ENCODE data around the gene SLC26A6. TPM values are rescaled to one million over a fixed set of nuclear protein-coding genes. Genes with fewer than 3 reads are reported as not detected.

Gene SLC26A6
- polyA plus RNA-seq, 1 of the 3 experiments (the other 2 are of a cell fraction), result 31.9 TPM

DNA sequence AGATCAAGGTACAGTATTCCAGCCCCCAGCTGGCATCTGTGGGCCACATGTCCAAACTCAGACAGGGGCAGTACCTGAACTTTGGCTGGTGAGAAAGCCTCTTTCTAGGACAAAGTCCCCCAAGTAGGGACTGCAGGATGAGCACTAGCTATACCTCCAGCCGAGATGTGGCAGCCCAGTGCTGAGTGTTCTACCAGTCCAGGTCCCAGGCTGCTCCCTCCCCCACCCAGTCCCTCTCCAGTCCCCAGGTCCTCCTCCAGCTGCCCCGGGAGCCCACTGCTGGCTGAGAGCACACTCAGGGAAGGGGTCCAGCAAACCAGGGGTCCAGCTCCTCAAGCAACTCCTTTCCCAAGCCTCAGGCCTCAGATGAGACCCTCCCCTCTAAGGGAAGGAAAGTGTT is 1.5 kb downstream of the SLC26A6 start (continued):
- TF ChIP-seq SIN3A (IDR thresholded peaks at IDR 0.05; ENCODE audit: borderline replicate concordance, low read depth, low read length) (no peak), GATA2 (CRISPR knock-in tag; IDR thresholded peaks at IDR 0.05) (no peak), TAF1 (IDR thresholded peaks at IDR 0.05; ENCODE audit: borderline replicate concordance, low read depth, low read length) (no peak), FOSL2 (IDR thresholded peaks at IDR 0.05; ENCODE audit: borderline replicate concordance, low read depth) (no peak)
- TF ChIP-seq, protein P1, sequence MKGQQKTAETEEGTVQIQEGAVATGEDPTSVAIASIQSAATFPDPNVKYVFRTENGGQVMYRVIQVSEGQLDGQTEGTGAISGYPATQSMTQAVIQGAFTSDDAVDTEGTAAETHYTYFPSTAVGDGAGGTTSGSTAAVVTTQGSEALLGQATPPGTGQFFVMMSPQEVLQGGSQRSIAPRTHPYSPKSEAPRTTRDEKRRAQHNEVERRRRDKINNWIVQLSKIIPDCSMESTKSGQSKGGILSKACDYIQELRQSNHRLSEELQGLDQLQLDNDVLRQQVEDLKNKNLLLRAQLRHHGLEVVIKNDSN (IDR thresholded peaks at IDR 0.05; ENCODE audit: borderline replicate concordance, low read depth), result no peak

DNA sequence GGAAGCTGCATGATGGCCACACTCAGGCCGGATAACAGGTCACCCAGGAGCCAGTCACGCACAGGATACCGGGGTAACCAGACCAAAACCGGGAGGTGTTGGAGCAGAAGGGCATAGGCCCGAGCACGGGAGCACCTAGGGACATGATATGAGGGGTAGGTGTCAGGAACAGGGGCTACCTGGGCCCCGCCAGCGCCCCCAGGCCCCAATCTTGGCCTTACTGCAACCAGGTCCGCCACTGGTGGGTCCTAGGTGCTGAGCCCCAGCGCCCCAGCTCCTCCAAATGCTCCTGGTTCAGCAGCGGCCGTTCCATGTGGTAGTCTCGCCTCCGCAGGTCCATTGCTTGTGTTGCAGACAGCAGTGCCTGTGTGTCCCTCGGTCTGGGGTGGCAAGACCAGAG is 2.0 kb downstream of the SLC26A6 start:
- H3K27me3 ChIP-seq (ENCODE audit: insufficient read depth), result no peaks in the 10 kb centered on the region
- CTCF ChIA-PET, result interaction anchor here (3.5 to 6.9 kb wide), 2 partner anchors 22 to 30 kb away, joined by 33 to 40 read pairs; partner anchors contain the start of genes CELSR3 and UQCRC1
- H3F3A ChIP-seq (replicated peaks; ENCODE audit: insufficient read depth), result no peaks in the 10 kb centered on the region
- TF ChIP-seq RXRA (IDR thresholded peaks at IDR 0.05; ENCODE audit: borderline replicate concordance, low read depth), result no peak
- POLR2A ChIA-PET, result interaction anchor here (1.2 kb wide), 1 partner anchor 10 kb away, joined by 3 read pairs; no protein-coding TSS in a partner anchor
- no peaks in the 10 kb centered on the region for H3K9me3 ChIP-seq
- no peak overlapping the region for H3K4me3 ChIP-seq (ENCODE audit: low read depth in 2 of 2, low read length in 1 of 2)
- H3K4me2 ChIP-seq, result no peak overlapping the region
- H3K9ac ChIP-seq, result no peak overlapping the region
- no peak overlapping the region for H3K27ac ChIP-seq (ENCODE audit: low read depth in 2 of 2, low read length in 1 of 2)
- H3K4me1 ChIP-seq (ENCODE audit: control insufficient read depth in 1 of 2, insufficient read depth in 2 of 2, low read depth in 1 of 2, low read length in 1 of 2), result peaks cover 16 to 23% of the 10 kb centered on the region in 2 experiments
- peaks cover 0 to 46% of the 10 kb centered on the region in 2 experiments for H3K36me3 ChIP-seq (replicated peaks in 1 of 2; ENCODE audit: control insufficient read depth in 1 of 2, insufficient read depth in 2 of 2, low read length in 1 of 2)
- H3K9me2 ChIP-seq, result no peaks in the 10 kb centered on the region
- WGBS (ENCODE audit: low lambda C conversion rate), result 100% methylated on average over 6 of the region's 15 CpGs
- no peak overlapping the region for H2AFZ ChIP-seq (ENCODE audit: low read depth)
- peaks cover 27% of the 10 kb centered on the region for H3K79me2 ChIP-seq (ENCODE audit: insufficient read depth)
- DNase-seq, result no peak
- peaks cover 14% of the 10 kb centered on the region; the same call in 1 of the 2 replicates for H4K20me1 ChIP-seq (ENCODE audit: insufficient read depth)

DNA sequence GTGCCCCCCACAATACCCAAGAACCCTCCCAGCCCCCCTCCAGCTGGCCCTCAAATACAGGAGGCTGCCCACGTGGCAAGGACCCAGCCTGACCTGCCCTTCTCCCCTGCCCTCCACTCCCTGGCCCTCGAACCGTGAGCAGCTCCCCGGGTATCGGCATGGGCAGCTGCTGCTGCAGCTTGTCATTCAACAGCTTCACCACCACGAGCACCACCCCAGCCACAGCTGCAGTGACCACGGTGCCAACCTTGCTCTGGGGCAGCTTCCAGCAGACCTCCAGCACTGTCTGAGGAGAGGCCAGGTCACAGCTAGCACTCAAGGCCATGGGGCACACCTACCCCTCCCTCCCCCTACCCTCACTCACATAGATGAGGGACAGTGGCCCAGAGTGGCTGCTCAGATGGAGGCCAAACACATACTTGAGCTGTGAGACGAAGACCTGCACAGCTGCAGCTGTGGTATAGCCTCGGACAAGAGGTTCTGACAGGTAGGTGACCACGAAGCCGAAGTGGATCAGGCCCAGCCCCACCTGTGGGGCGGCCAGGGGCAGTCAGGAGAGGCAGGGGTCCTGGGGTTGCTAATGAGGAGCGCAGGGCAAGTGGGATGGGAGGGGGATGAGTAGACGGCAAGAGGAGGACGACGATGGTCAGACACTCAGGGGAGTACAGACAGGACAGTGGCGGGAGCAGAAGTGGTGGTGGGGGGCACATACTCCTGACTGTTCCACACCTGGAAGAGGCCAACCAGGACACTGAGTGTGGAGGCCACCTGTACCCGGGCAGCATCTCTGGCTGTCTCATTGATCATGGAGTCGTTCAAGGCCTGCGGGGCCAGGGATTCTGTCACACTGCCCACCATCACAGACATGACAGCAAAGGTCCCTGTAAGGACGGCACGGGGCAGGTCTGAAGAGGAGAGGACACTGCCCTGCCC is 3.5 kb downstream of the SLC26A6 start:
- peaks cover 16 to 23% of the 10 kb centered on the region in 2 experiments for H3K4me1 ChIP-seq (ENCODE audit: control insufficient read depth in 1 of 2, insufficient read depth in 2 of 2, low read depth in 1 of 2, low read length in 1 of 2)
- peaks cover 0 to 49% of the 10 kb centered on the region in 2 experiments for H3K36me3 ChIP-seq (replicated peaks in 1 of 2; ENCODE audit: control insufficient read depth in 1 of 2, insufficient read depth in 2 of 2, low read length in 1 of 2)
- no peak overlapping the region for H3K27ac ChIP-seq (ENCODE audit: low read depth in 2 of 2, low read length in 1 of 2)
- H3K4me3 ChIP-seq (ENCODE audit: low read depth in 2 of 2, low read length in 1 of 2), result no peak overlapping the region
- ChIA-PET CTCF (no interaction called here), POLR2A (interaction anchor here (0.5 kb wide), 1 partner anchor 9 kb away, joined by 3 read pairs; no protein-coding TSS in a partner anchor)
- no peak overlapping the region for H3K4me2 ChIP-seq
- no peaks in the 10 kb centered on the region for H3K9me3 ChIP-seq
- H3F3A ChIP-seq (replicated peaks; ENCODE audit: insufficient read depth), result no peaks in the 10 kb centered on the region
- H3K27me3 ChIP-seq (ENCODE audit: insufficient read depth), result no peaks in the 10 kb centered on the region
- peaks cover 14% of the 10 kb centered on the region; the same call in 1 of the 2 replicates for H4K20me1 ChIP-seq (ENCODE audit: insufficient read depth)
- H3K9ac ChIP-seq, result no peak overlapping the region
- H2AFZ ChIP-seq (ENCODE audit: low read depth), result no peak overlapping the region
- H3K79me2 ChIP-seq (ENCODE audit: insufficient read depth), result peaks cover 23% of the 10 kb centered on the region
- whole genome bisulfite sequencing (ENCODE audit: low lambda C conversion rate), result 96% methylated on average over 12 of the region's 22 CpGs
- DNase-seq, result no peak
- no peaks in the 10 kb centered on the region for H3K9me2 ChIP-seq
- TF ChIP-seq MXI1 (IDR thresholded peaks at IDR 0.05; ENCODE audit: low read depth, low read length) (no peak), FOSL2 (IDR thresholded peaks at IDR 0.05; ENCODE audit: borderline replicate concordance, low read depth) (no peak), YY1 (IDR thresholded peaks at IDR 0.05; ENCODE audit: low read depth) (no peak), TAF1 (IDR thresholded peaks at IDR 0.05; ENCODE audit: borderline replicate concordance, low read depth, low read length) (no peak), GABPA (IDR thresholded peaks at IDR 0.05; ENCODE audit: low read depth) (no peak), TCF12 (IDR thresholded peaks at IDR 0.05) (no peak), RCOR1 (IDR thresholded peaks at IDR 0.05; ENCODE audit: low read length) (no peak), GATA2 (CRISPR knock-in tag; IDR thresholded peaks at IDR 0.05) (no peak), FOXM1 (IDR thresholded peaks at IDR 0.05; ENCODE audit: low read depth) (no peak), NRF1 (IDR thresholded peaks at IDR 0.05; ENCODE audit: low read depth, low read length) (no peak), EZH2phosphoT487 (IDR thresholded peaks at IDR 0.05; ENCODE audit: borderline replicate concordance, low read depth) (no peak), FOXJ3 (CRISPR knock-in tag; IDR thresholded peaks at IDR 0.05) (no peak)
- TF ChIP-seq, protein P2, sequence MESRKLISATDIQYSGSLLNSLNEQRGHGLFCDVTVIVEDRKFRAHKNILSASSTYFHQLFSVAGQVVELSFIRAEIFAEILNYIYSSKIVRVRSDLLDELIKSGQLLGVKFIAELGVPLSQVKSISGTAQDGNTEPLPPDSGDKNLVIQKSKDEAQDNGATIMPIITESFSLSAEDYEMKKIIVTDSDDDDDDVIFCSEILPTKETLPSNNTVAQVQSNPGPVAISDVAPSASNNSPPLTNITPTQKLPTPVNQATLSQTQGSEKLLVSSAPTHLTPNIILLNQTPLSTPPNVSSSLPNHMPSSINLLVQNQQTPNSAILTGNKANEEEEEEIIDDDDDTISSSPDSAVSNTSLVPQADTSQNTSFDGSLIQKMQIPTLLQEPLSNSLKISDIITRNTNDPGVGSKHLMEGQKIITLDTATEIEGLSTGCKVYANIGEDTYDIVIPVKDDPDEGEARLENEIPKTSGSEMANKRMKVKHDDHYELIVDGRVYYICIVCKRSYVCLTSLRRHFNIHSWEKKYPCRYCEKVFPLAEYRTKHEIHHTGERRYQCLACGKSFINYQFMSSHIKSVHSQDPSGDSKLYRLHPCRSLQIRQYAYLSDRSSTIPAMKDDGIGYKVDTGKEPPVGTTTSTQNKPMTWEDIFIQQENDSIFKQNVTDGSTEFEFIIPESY (IDR thresholded peaks at IDR 0.05; ENCODE audit: borderline replicate concordance, low read depth), result no peak
- TF ChIP-seq, protein P3, sequence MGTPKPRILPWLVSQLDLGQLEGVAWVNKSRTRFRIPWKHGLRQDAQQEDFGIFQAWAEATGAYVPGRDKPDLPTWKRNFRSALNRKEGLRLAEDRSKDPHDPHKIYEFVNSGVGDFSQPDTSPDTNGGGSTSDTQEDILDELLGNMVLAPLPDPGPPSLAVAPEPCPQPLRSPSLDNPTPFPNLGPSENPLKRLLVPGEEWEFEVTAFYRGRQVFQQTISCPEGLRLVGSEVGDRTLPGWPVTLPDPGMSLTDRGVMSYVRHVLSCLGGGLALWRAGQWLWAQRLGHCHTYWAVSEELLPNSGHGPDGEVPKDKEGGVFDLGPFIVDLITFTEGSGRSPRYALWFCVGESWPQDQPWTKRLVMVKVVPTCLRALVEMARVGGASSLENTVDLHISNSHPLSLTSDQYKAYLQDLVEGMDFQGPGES (IDR thresholded peaks at IDR 0.05; ENCODE audit: low read depth, low read length), result no peak
- TF ChIP-seq, protein P4, sequence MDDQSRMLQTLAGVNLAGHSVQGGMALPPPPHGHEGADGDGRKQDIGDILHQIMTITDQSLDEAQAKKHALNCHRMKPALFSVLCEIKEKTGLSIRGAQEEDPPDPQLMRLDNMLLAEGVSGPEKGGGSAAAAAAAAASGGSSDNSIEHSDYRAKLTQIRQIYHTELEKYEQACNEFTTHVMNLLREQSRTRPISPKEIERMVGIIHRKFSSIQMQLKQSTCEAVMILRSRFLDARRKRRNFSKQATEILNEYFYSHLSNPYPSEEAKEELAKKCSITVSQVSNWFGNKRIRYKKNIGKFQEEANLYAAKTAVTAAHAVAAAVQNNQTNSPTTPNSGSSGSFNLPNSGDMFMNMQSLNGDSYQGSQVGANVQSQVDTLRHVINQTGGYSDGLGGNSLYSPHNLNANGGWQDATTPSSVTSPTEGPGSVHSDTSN (IDR thresholded peaks at IDR 0.05), result no peak

Data from SK-N-SH (cell line).